ENCODE results near the gene ARL11.
"Not testable (repeated sequence)": the region's sequence is repeated elsewhere in the genome, so short reads cannot be mapped to it uniquely, and the experiment has no call there.

The ARL11 gene

GRCh38 chr13:49612042-49612441, 16.3 kb upstream of the ARL11 start:
- DNase-seq = not testable (repeated sequence)

DNA sequence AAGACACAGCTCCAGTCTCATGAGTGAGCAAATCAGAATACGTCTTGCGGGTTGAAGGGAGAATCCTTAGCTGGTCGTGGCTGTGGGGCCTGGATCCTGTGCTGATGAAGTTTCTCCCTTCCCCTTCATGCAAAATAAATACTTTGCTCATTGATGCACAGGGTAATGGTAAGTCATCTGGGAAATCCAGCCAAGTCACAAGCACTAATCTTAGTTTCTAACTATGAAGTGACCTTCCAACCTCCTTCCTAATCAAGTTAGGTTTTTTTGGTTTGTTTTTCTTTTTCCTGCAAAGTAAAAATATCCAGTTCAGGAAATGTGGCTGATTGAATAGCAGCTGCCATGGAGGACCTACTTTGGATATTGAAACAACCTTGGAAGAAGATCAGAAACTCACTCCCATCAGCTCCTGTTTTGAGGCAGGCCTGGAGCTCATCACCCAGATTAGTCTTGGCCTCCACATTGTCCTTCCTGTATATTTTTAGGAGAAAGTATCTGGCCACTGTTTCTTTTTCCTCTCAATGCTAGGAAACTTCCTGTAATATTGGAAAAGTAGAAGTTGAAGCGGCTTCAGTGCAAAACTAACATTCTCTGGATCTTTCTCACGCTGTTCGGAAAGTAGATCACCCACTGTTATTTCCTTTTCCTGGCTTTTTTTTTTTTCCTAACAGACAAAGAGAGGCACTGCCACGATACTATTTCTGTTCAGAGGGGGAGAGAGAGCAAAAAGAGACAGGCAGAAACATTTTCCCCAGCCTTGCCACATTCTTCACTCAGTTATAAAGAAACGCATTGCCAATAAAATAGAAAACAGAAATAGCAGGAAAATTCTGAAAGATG, 12.3 kb upstream of the ARL11 start:
- no peak for DNase-seq

- no peak for DNase-seq
These were observed 11.6 kb upstream of the ARL11 start for GRCh38 chr13:49616676-49617065.

DNA sequence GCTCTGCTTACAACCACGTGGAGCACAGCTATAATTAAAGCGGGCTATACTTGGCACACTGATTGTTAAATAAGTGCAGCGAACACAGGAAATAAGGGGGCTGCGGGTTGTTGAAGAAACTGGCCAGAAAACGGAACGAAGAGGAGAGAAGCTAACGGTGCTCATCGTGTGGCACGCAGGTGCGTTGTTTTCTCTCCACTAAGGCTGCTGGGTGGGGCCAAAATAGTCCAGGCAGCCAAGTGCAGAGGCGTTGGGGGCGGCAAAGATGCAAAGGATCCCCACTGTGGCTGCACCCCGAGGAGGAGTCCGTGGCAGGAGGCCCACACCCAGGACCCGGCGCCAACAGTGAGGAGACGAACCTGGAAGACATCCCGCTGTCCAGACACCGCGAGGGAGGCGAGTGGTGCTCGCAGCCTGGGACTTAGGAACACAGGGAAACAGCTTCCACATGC, 8.1 kb upstream of the ARL11 start:
- DNase-seq = no peak

DNA sequence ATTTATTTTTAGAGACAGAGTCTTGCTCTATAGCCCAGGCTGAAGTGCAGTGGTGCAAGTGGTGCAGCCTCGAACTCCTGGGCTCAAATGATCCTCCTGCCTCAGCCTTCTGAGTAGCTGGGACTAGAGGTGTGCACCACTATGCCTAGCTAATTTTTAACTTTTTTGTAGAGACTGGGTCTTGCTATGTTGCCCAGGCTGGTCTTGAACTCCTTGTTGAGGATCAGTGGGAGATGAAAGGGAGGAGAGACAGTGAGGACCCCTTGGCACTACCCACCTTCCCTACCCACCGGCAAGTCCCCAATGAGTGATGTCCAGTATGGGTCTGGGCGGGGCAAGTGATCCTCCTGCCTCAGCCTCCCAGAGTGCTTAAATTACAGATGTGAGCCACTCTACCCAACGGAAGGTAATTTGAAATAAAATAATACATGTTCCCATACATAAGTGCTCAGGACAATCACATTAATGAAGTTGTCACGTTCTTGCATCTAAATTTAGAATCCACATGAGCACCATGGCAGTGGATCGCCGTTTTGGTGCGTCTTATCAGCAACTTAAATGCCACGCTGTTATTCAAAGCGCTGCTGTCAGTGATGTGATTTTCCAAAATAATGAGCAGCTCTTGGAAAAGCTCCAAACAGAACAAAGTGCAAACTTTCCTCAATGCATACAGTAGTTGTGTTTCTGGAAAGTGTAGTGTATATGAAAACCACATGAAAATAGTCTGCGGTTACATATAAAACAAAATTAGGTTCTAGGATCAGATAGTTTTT, 5.9 kb upstream of the ARL11 start:
- DNase-seq = no peak

DNA sequence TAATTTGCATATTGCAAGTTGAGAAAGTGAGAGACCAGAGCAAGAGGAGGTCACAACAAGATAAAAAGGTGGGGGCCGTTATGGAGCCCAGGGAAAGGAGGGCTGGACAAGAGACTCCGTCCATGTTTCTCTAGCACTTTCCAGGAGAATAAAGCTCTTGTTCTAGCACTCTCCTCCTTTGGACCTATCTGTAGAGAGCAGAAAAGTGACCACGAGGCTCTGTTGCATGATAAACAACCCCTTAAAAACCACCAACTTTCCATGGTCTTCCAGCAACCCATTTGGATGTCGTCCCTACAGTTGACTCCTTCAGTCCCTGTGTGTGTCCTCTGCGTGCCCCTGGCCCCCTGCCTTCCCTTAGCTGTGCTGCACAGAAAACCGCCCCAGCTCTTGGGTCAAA, 4.1 kb upstream of the ARL11 start:
- no peak for DNase-seq

DNA sequence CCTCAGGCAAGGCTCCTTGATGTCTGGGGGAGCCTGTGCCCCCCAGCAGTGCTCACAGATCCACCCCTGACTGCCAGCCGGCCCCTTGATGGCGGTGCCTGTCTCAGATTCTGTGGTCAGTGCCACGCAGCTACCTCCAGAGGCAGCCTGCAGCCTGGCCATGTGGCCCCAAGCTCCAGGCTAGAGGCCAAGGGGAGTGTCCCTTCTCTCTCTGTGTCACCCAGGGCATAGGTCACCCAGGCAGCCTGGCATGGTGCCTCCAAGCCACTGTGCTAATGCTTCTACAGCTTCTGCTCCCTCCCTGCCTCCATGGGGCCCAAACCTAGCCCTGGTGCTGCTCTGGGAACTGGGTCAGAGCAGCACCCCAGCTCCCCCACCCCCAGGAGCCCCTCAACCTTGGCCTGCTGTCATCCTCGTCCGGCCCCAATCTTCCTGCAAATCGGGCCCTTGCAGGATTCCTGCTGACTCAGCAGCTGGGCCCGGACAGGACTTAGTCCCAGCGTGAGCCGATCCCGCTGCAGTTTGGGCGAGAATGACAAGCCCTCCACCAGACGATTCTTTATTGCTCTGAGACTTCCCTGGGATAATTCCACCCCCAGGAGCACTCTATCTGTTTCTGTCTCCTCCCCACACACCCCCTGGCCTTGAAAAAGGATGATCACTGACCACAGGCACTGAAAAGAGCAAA, 2.8 kb upstream of the ARL11 start:
- DNase-seq = peak in 10 of 56 donors; percentile 1 to 52 (median 8)

DNA sequence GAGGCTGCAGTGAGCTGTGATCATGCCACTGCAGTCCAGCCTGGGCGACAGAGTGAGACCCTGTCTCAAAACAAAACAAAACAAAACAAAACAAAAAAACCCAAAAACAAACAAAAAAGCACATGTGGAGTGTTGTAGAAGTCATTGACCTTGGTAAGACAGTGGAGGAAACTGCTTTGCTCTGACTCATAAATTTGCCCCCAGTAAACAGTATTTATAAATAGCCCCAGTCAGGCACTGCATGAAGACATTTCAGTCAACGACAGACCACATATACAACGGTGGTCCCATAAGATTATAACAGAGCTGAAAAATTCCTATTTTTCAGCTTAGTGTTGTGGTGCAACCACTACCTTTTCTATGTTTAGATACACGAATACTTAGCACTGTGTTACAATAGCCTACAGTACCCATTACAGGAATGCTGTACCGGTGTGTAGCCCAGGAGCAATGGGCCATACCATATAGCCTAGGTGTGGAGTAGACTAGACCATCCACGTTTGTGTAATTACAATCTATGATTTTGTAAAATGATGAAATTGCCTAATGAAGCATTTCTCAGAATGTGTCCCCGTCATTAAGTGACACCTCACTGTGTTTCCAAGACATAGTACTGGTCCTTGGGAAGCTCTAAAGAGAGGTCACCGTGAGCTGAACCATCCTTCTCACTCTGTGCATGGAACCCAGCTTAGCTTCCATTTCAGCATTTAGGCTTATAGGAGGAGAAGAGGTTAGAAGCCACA, 1.1 kb downstream of the ARL11 start:
- DNase-seq = no peak

DNA sequence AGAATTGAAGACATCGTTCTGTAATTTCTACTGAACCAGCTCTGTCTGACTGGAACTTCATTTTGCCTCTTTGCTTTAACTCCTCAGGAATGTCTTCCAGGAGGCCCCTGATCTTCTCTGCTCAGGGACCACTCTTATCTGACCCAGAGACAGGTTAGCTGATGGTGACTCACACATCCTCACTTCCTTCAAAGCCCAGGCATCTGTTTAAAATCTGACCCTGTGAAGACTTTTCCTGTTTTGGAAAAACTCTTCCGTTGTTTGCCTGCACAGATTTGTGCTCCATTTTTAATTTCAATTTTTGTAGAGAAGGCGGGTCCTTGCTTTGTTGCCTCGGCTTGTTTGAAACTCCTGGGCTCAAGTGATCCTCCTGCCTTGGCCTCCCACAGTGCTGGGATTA, 1.6 kb downstream of the ARL11 start:
- no peak for DNase-seq

GRCh38 chr13:49630580-49630979, 2.3 kb downstream of the ARL11 start:
- DNase-seq = no peak

DNA sequence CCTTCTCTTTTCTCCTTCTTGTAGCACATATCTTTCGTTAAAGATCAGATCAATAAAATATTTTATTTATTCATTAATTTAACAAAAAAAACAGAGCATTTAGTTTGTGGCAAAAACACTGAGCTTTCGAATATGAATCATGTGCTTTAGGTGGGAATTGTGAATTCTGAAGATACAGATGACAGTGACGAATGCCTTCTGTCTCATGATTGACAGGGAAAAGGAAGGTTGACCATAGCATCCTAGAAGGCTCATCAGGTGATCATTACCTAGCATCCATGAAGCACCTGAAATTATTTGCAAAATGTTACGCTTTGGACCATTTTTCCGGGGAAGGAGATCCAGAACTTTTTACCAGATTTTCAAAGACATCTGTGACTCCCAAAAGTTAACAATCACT, 3.8 kb downstream of the ARL11 start:
- DNase-seq = no peak

GRCh38 chr13:49633710-49634109, 5.4 kb downstream of the ARL11 start:
- no peak for DNase-seq

DNA sequence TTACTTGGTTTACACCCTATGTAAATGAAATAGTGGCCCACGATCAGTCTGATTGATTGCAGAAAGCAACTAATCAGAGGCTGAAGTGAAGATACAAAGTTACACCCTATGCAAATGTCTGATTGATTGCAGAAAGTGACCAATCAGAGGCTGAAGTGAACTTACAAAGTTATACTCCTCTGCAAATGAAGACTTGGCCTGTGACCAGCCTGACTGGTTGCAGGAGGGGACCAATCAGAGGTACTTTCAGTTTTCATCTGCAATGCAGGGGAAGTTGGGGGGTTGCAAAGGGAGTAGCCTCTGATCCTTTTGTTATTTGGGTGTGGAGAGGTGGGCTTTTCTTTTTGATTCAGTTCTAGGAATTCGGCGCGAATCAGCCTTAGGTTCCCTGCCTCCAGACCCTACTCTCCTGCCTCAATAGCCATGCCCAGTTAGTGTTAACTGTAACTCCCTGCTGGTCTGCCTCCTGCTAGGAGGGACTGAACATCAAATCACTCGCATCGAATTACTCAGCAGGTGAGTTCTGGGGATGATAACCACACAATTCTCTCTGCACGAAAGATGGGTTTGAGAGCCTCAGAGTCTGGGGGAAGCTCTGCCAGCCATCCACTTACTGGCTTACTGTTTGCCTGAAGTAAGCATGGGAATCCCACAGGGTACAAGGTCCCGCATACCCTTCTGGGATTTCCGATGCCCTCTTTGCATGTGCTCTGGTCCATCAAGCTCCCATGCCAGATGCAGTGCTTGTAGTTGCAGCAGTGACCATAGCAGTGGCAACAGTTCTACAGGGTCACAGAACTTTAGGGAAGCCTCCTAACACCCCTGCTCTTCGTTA, 7.5 kb downstream of the ARL11 start:
- peak in 3 of 56 donors; percentile 5 to 15 (median 9) for DNase-seq

DNA sequence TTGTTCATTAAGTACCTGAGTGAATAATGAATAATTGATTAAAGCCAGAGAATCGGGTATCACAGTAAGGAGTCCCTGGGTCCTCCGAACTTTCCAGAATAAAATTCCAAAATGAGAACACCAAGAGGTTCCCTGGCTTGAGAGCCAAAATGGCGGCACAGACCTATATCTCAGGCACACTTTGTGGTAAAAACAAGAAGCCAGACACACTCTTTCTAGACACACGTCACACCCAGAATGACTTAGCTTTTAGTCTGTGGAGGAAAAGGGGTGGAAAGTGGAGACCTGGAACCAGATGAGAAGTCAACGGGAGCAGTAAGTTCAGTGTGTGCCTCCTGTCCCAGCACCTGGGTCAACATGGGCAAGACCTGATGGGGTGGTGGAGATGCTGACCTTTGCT, 8.4 kb downstream of the ARL11 start:
- no peak for DNase-seq

- DNase-seq = no peak
These were observed 9.9 kb downstream of the ARL11 start for GRCh38 chr13:49638030-49638743.

DNA sequence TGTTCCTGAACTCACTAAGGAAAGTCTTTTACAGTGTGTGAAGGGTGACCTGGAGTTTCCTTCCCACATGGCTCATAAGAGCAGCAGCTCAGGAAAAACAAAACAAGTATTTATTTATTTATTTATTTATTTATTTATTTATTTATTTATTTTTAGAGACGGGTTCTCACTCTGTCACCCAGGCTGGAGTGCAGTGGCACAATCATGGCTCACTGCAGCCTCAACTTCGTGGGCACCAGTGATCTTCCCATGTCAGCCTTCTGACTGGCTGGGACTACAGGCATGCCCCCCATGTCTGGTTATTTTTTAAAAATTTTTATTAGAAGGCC, 10.4 kb downstream of the ARL11 start:
- DNase-seq = no peak

DNA sequence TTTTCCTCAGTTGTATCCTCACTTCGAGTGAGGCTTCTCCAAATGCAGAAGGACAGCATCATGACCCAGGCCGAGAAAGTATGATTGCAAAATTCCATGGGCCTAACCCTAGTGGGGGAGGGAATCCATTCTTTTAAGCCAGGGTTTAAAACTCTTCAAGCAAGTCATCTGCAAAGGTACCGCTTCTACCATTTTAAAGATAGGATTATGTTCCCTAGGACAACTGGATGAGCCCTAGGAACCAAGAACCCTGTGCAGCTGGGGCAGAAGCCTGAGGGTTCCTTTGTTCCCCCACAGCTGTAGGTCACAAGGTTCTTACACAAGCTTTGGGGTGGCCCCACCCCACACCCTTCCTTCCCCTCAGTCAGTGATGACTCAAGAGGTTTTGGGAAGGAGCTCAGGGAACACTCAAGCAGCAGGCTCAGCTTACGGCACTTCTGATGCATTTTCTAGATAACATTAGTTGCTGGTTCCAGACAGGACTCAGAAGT, 13.5 kb downstream of the ARL11 start:
- peak in 9 of 56 donors; percentile 3 to 25 (median 9) for DNase-seq

DNA sequence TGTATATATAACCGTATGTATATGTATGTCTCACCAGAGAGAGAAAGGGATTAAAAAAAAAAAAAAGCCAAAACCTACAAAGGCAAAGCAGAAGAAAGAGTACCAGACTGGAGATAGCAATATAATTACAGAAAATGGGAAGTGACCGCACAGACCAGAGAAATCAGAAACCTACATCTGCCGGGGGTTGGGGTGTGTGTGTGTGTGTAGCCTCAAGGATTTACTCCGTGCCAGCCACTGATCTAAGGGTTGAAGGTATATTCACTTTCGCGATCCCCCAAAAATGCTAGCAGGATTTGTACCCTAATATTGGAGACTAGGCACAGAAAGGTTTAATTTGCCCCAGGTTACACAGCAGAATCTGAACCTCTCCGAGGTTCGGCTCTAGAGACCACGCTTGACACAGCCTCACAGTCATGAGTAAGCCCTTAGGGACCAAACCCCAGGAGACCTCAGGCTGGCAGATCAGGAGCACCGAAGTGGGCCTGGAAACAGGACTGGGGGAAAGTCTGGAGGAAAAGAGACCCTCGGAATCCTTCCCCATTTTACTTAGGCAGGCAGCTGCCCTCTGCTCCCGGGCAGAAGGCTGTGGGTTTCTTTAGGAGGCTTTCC, 14.8 kb downstream of the ARL11 start:
- DNase-seq = no peak

GRCh38 chr13:49645451-49645850, 17.1 kb downstream of the ARL11 start:
- no peak for DNase-seq

Measured in nucleus accumbens (tissue), 56 donors.